Ishikawa (cell line): ENCODE measurements around the gene SMPD3.

Experiments used
- CEBPB ChIP-seq: IDR thresholded peaks from 2 replicates; pipeline ENCODE4 v1.6.1; 2012
- CREB1 ChIP-seq: IDR thresholded peaks from 2 replicates; pipeline ENCODE4 v1.6.1; 2012; ENCODE audit warnings: low read depth
- EGR1 ChIP-seq: IDR thresholded peaks from 2 replicates; pipeline ENCODE4 v1.6.1; 2012
- EP300 ChIP-seq: IDR thresholded peaks from 2 replicates; pipeline ENCODE4 v1.6.1; 2012; ENCODE audit warnings: borderline replicate concordance
- FOXM1 ChIP-seq: IDR thresholded peaks from 2 replicates; pipeline ENCODE4 v1.6.1; 2012; ENCODE audit warnings: low read depth, borderline replicate concordance
- NFIC ChIP-seq: IDR thresholded peaks from 2 replicates; pipeline ENCODE4 v1.6.1; 2012
- RAD21 ChIP-seq: IDR thresholded peaks from 2 replicates; pipeline ENCODE4 v1.6.1; 2012; ENCODE audit warnings: low read depth
- TAF1 ChIP-seq: IDR thresholded peaks from 2 replicates; pipeline ENCODE4 v1.6.1; 2012; ENCODE audit warnings: low read depth, mild to moderate bottlenecking
- TCF12 ChIP-seq: IDR thresholded peaks from 2 replicates; pipeline ENCODE4 v1.6.1; 2012; ENCODE audit warnings: low read depth
- YY1 ChIP-seq: IDR thresholded peaks from 2 replicates; pipeline ENCODE4 v1.6.1; 2012; ENCODE audit warnings: low read depth
- TF ChIP-seq, protein P1 (sequence below): IDR thresholded peaks from 2 replicates; pipeline ENCODE4 v1.6.1; 2012
- TF ChIP-seq, protein P2 (sequence below): IDR thresholded peaks from 2 replicates; pipeline ENCODE4 v1.6.1; 2012; ENCODE audit warnings: low read depth, mild to moderate bottlenecking
- TF ChIP-seq, protein P3 (sequence below): IDR thresholded peaks from 2 replicates; pipeline ENCODE4 v1.6.1; 2012

DNA sequence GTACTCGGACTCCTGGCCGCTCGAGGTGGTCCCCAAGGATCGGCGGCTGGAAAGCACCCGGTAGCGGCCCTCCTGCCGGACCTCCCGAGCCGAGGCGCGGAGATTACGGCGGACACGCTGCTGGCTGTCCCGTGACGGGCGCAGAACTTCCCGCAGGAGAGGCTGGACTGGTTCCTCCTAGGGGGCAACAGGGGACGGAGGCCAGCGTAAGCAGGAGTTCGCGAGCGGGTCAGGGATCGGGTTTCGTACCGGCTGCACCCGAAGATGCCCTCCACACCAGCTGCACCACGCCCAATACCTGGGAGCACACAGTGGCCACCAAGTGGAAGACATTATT lies 137.9 kb downstream of the SMPD3 start:
- TF ChIP-seq, protein P1, sequence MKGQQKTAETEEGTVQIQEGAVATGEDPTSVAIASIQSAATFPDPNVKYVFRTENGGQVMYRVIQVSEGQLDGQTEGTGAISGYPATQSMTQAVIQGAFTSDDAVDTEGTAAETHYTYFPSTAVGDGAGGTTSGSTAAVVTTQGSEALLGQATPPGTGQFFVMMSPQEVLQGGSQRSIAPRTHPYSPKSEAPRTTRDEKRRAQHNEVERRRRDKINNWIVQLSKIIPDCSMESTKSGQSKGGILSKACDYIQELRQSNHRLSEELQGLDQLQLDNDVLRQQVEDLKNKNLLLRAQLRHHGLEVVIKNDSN: no peak
- TF ChIP-seq, protein P2, sequence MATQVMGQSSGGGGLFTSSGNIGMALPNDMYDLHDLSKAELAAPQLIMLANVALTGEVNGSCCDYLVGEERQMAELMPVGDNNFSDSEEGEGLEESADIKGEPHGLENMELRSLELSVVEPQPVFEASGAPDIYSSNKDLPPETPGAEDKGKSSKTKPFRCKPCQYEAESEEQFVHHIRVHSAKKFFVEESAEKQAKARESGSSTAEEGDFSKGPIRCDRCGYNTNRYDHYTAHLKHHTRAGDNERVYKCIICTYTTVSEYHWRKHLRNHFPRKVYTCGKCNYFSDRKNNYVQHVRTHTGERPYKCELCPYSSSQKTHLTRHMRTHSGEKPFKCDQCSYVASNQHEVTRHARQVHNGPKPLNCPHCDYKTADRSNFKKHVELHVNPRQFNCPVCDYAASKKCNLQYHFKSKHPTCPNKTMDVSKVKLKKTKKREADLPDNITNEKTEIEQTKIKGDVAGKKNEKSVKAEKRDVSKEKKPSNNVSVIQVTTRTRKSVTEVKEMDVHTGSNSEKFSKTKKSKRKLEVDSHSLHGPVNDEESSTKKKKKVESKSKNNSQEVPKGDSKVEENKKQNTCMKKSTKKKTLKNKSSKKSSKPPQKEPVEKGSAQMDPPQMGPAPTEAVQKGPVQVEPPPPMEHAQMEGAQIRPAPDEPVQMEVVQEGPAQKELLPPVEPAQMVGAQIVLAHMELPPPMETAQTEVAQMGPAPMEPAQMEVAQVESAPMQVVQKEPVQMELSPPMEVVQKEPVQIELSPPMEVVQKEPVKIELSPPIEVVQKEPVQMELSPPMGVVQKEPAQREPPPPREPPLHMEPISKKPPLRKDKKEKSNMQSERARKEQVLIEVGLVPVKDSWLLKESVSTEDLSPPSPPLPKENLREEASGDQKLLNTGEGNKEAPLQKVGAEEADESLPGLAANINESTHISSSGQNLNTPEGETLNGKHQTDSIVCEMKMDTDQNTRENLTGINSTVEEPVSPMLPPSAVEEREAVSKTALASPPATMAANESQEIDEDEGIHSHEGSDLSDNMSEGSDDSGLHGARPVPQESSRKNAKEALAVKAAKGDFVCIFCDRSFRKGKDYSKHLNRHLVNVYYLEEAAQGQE: no peak
- no peak for TF ChIP-seq FOXM1
- TF ChIP-seq CEBPB: no peak
- TF ChIP-seq EGR1: no peak
- TF ChIP-seq EP300: no peak
- TF ChIP-seq CREB1: no peak
- TF ChIP-seq, protein P3, sequence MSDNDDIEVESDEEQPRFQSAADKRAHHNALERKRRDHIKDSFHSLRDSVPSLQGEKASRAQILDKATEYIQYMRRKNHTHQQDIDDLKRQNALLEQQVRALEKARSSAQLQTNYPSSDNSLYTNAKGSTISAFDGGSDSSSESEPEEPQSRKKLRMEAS: no peak
- no peak for TF ChIP-seq TCF12
- TF ChIP-seq TAF1: no peak
- TF ChIP-seq RAD21: no peak
- no peak for TF ChIP-seq NFIC
- no peak for TF ChIP-seq YY1
